ENCODE data around the gene CD2AP. TPM values are rescaled to one million over a fixed set of nuclear protein-coding genes. Genes with fewer than 3 reads are reported as not detected.
A peak's percentile ranks its signal among the peaks of the same experiment; 100 is the strongest.
"Not testable (repeated sequence)": the region's sequence is repeated elsewhere in the genome, so short reads cannot be mapped to it uniquely, and the experiment has no call there.

Gene CD2AP
- total RNA-seq, 5 donors from 2014 or later (not counting 1 experiment from before 2014, with no cell fraction given): 22.3 to 39.7 (median 23.6) TPM

GRCh38 chr6:47481213-47481612 is 3.6 kb downstream of the CD2AP start:
- H3K4me3 ChIP-seq (ENCODE audit: control insufficient read depth in 1 of 2, extremely low read depth in 1 of 2, low read length in 1 of 2); H3K9me3 ChIP-seq; H3K36me3 Mint-ChIP-seq; H3K27me3 ChIP-seq (replicated peaks in 1 of 2; ENCODE audit: control insufficient read depth in 2 of 2, extremely low read depth in 1 of 2, insufficient read depth in 2 of 2, low read length in 1 of 2); POLR2A ChIA-PET; H3K27ac ChIP-seq (ENCODE audit: low read length); H3K9me3 Mint-ChIP-seq; H3K27ac Mint-ChIP-seq; H3K36me3 ChIP-seq (ENCODE audit: control insufficient read depth in 2 of 2, extremely low read depth in 1 of 2, insufficient read depth in 1 of 2, low read length in 1 of 2); CTCF ChIA-PET; ATAC-seq (replicated peaks in 1 of 4); H3K27me3 Mint-ChIP-seq; DNase-seq: not testable (repeated sequence)
- Mint-ChIP-seq H3K4me1 (peaks cover 69 to 79% (median 71%) of the 10 kb centered on the region in 3 donors), H3K4me3 (peak overlapping the region in 1 of 3 donors; percentile 93)
- H3K4me1 ChIP-seq (ENCODE audit: control insufficient read depth in 1 of 2, extremely low read depth in 1 of 2, insufficient read depth in 2 of 2, low read length in 2 of 2): peaks cover 13 to 32% of the 10 kb centered on the region in 2 experiments
- WGBS (ENCODE audit: insufficient coverage): 100% methylated on average over 4 of the region's 8 CpGs

- Mint-ChIP-seq H3K4me3 (no peak overlapping the region), H3K4me1 (peaks cover 71 to 79% (median 74%) of the 10 kb centered on the region in 3 donors), H3K36me3 (no peaks in the 10 kb centered on the region), H3K27ac (peak overlapping the region in 1 of 2 donors; percentile 39), H3K9me3 (no peaks in the 10 kb centered on the region), H3K27me3 (no peaks in the 10 kb centered on the region)
- H3K4me3 ChIP-seq (ENCODE audit: control insufficient read depth in 1 of 2, extremely low read depth in 1 of 2, low read length in 1 of 2): no peak overlapping the region
- CTCF ChIA-PET: no interaction called here
- POLR2A ChIA-PET: no interaction called here
- no peaks in the 10 kb centered on the region for H3K9me3 ChIP-seq
- DNase-seq: no peak
- no peaks in the 10 kb centered on the region for H3K36me3 ChIP-seq (ENCODE audit: control insufficient read depth in 2 of 2, extremely low read depth in 1 of 2, insufficient read depth in 1 of 2, low read length in 1 of 2)
- H3K27me3 ChIP-seq (replicated peaks in 1 of 2; ENCODE audit: control insufficient read depth in 2 of 2, extremely low read depth in 1 of 2, insufficient read depth in 2 of 2, low read length in 1 of 2): no peaks in the 10 kb centered on the region
- ATAC-seq (replicated peaks in 1 of 4): no peak
- H3K27ac ChIP-seq (ENCODE audit: low read length): no peak overlapping the region
- H3K4me1 ChIP-seq (ENCODE audit: control insufficient read depth in 1 of 2, extremely low read depth in 1 of 2, insufficient read depth in 2 of 2, low read length in 2 of 2): peaks cover 11 to 28% of the 10 kb centered on the region in 2 experiments
Measured at GRCh38 chr6:47481806-47482205, 4.2 kb downstream of the CD2AP start.

GRCh38 chr6:47483516-47483852 is 5.9 kb downstream of the CD2AP start:
- no peak overlapping the region for H3K4me3 ChIP-seq (ENCODE audit: control insufficient read depth in 1 of 2, extremely low read depth in 1 of 2, low read length in 1 of 2)
- no peaks in the 10 kb centered on the region for H3K27me3 ChIP-seq (replicated peaks in 1 of 2; ENCODE audit: control insufficient read depth in 2 of 2, extremely low read depth in 1 of 2, insufficient read depth in 2 of 2, low read length in 1 of 2)
- no peaks in the 10 kb centered on the region for H3K27me3 Mint-ChIP-seq
- H3K9me3 Mint-ChIP-seq: no peaks in the 10 kb centered on the region
- H3K9me3 ChIP-seq: no peaks in the 10 kb centered on the region
- no peak overlapping the region for H3K27ac ChIP-seq (ENCODE audit: low read length)
- H3K4me1 Mint-ChIP-seq: peaks cover 70 to 77% (median 72%) of the 10 kb centered on the region in 3 donors
- POLR2A ChIA-PET: interaction anchor here in 1 of 2 donors (1.7 kb wide), 1 partner anchor 30 kb away, joined by 3 read pairs; no protein-coding TSS in a partner anchor
- CTCF ChIA-PET: interaction anchor here (0.7 kb wide), 3 partner anchors 18 to 1974 kb away, joined by 3 to 4 read pairs (median 4); no protein-coding TSS in a partner anchor
- peaks cover 6 to 28% of the 10 kb centered on the region in 2 experiments for H3K4me1 ChIP-seq (ENCODE audit: control insufficient read depth in 1 of 2, extremely low read depth in 1 of 2, insufficient read depth in 2 of 2, low read length in 2 of 2)
- DNase-seq: no peak
- ATAC-seq (replicated peaks in 1 of 4): no peak
- H3K36me3 ChIP-seq (ENCODE audit: control insufficient read depth in 2 of 2, extremely low read depth in 1 of 2, insufficient read depth in 1 of 2, low read length in 1 of 2): no peaks in the 10 kb centered on the region
- H3K36me3 Mint-ChIP-seq: no peaks in the 10 kb centered on the region
- H3K4me3 Mint-ChIP-seq: peak overlapping the region in 1 of 3 donors; percentile 24
- H3K27ac Mint-ChIP-seq: peak overlapping the region in 1 of 2 donors; percentile 36

GRCh38 chr6:47483853-47484546 is 6.4 kb downstream of the CD2AP start:
- Histone ChIP-seq H3K4me3 (ENCODE audit: control insufficient read depth in 1 of 2, extremely low read depth in 1 of 2, low read length in 1 of 2) (no peak overlapping the region), H3K27ac (ENCODE audit: low read length) (no peak overlapping the region), H3K9me3 (no peaks in the 10 kb centered on the region), H3K27me3 (replicated peaks in 1 of 2; ENCODE audit: control insufficient read depth in 2 of 2, extremely low read depth in 1 of 2, insufficient read depth in 2 of 2, low read length in 1 of 2) (no peaks in the 10 kb centered on the region), H3K36me3 (ENCODE audit: control insufficient read depth in 2 of 2, extremely low read depth in 1 of 2, insufficient read depth in 1 of 2, low read length in 1 of 2) (no peaks in the 10 kb centered on the region), H3K4me1 (ENCODE audit: control insufficient read depth in 1 of 2, extremely low read depth in 1 of 2, insufficient read depth in 2 of 2, low read length in 2 of 2) (peaks cover 6 to 27% of the 10 kb centered on the region in 2 experiments)
- H3K4me3 Mint-ChIP-seq: peak overlapping the region in 1 of 3 donors; percentile 24
- no peaks in the 10 kb centered on the region for H3K9me3 Mint-ChIP-seq
- H3K27me3 Mint-ChIP-seq: no peaks in the 10 kb centered on the region
- ChIA-PET POLR2A (interaction anchor here (0.6 to 1.7 kb wide), 2 partner anchors 29 to 30 kb away, joined by 3 to 6 read pairs; no protein-coding TSS in a partner anchor), CTCF (interaction anchor here in 1 of 2 donors (0.7 kb wide), 2 partner anchors 18 to 116 kb away, joined by 4 read pairs; no protein-coding TSS in a partner anchor)
- H3K27ac Mint-ChIP-seq: peak overlapping the region in 1 of 2 donors; percentile 36
- no peak for ATAC-seq (replicated peaks in 1 of 4)
- no peaks in the 10 kb centered on the region for H3K36me3 Mint-ChIP-seq
- H3K4me1 Mint-ChIP-seq: peaks cover 65 to 72% (median 67%) of the 10 kb centered on the region in 3 donors
- DNase-seq: no peak
- WGBS (ENCODE audit: insufficient coverage): no CpG with 5 or more reads among the region's 1 CpG

GRCh38 chr6:47484616-47485015 is 7.0 kb downstream of the CD2AP start:
- peaks cover 6 to 21% of the 10 kb centered on the region in 2 experiments for H3K4me1 ChIP-seq (ENCODE audit: control insufficient read depth in 1 of 2, extremely low read depth in 1 of 2, insufficient read depth in 2 of 2, low read length in 2 of 2)
- H3K4me3 Mint-ChIP-seq: peak overlapping the region in 1 of 3 donors; percentile 24
- H3K27me3 ChIP-seq (replicated peaks in 1 of 2; ENCODE audit: control insufficient read depth in 2 of 2, extremely low read depth in 1 of 2, insufficient read depth in 2 of 2, low read length in 1 of 2): no peaks in the 10 kb centered on the region
- ChIA-PET CTCF (no interaction called here), POLR2A (interaction anchor here (0.6 to 1.7 kb wide), 2 partner anchors 29 to 31 kb away, joined by 3 to 6 read pairs; no protein-coding TSS in a partner anchor)
- H3K27me3 Mint-ChIP-seq: no peaks in the 10 kb centered on the region
- no peak overlapping the region for H3K4me3 ChIP-seq (ENCODE audit: control insufficient read depth in 1 of 2, extremely low read depth in 1 of 2, low read length in 1 of 2)
- H3K27ac Mint-ChIP-seq: no peak overlapping the region
- H3K4me1 Mint-ChIP-seq: peaks cover 63 to 66% (median 64%) of the 10 kb centered on the region in 3 donors
- WGBS (ENCODE audit: insufficient coverage): no CpG with 5 or more reads among the region's 3 CpGs
- ATAC-seq (replicated peaks in 1 of 4): no peak
- DNase-seq: no peak
- H3K9me3 Mint-ChIP-seq: no peaks in the 10 kb centered on the region
- H3K36me3 ChIP-seq (ENCODE audit: control insufficient read depth in 2 of 2, extremely low read depth in 1 of 2, insufficient read depth in 1 of 2, low read length in 1 of 2): no peaks in the 10 kb centered on the region
- H3K36me3 Mint-ChIP-seq: no peaks in the 10 kb centered on the region
- no peaks in the 10 kb centered on the region for H3K9me3 ChIP-seq
- no peak overlapping the region for H3K27ac ChIP-seq (ENCODE audit: low read length)

- peaks cover 59 to 64% (median 63%) of the 10 kb centered on the region in 3 donors for H3K4me1 Mint-ChIP-seq
- Histone ChIP-seq H3K27me3 (replicated peaks in 1 of 2; ENCODE audit: control insufficient read depth in 2 of 2, extremely low read depth in 1 of 2, insufficient read depth in 2 of 2, low read length in 1 of 2) (no peaks in the 10 kb centered on the region), H3K9me3 (no peaks in the 10 kb centered on the region), H3K36me3 (ENCODE audit: control insufficient read depth in 2 of 2, extremely low read depth in 1 of 2, insufficient read depth in 1 of 2, low read length in 1 of 2) (no peaks in the 10 kb centered on the region), H3K4me1 (ENCODE audit: control insufficient read depth in 1 of 2, extremely low read depth in 1 of 2, insufficient read depth in 2 of 2, low read length in 2 of 2) (peaks cover 8 to 17% of the 10 kb centered on the region in 2 experiments), H3K4me3 (ENCODE audit: control insufficient read depth in 1 of 2, extremely low read depth in 1 of 2, low read length in 1 of 2) (no peak overlapping the region), H3K27ac (ENCODE audit: low read length) (no peak overlapping the region)
- ChIA-PET POLR2A (interaction anchor here in 1 of 2 donors (0.5 kb wide), 1 partner anchor 10 kb away, joined by 3 read pairs; no protein-coding TSS in a partner anchor), CTCF (no interaction called here)
- no peaks in the 10 kb centered on the region for H3K36me3 Mint-ChIP-seq
- ATAC-seq (replicated peaks in 1 of 4): no peak
- 90% methylated on average over 2 of the region's 2 CpGs for WGBS (ENCODE audit: insufficient coverage)
- DNase-seq: no peak
- no peak overlapping the region for H3K4me3 Mint-ChIP-seq
- H3K27me3 Mint-ChIP-seq: no peaks in the 10 kb centered on the region
- H3K27ac Mint-ChIP-seq: no peak overlapping the region
- H3K9me3 Mint-ChIP-seq: no peaks in the 10 kb centered on the region
Measured at GRCh38 chr6:47485083-47485482, 7.5 kb downstream of the CD2AP start.

Measured in T-cell (primary cell).